ENCODE results near the gene MECR. TPM values are rescaled to one million over a fixed set of nuclear protein-coding genes. Genes with fewer than 3 reads are reported as not detected.

The MECR gene
- total and polyA plus RNA-seq, 11 donors: 19.6 to 37.4 (median 33.1) TPM

GRCh38 chr1:29255134-29255666 lies 24.5 kb upstream of the MECR start:
- intact Hi-C loops (cut with DNase I): loop anchor here in 1 of 10 donors (10.0 kb wide), 1 partner anchor 440 kb away; no protein-coding TSS in a partner anchor
- no peaks in the 10 kb centered on the region for H3K9me3 ChIP-seq
- no peak overlapping the region for H3K27ac ChIP-seq
- H3K4me1 ChIP-seq: peaks cover 0 to 15% (median 9%) of the 10 kb centered on the region in 12 donors
- no peaks in the 10 kb centered on the region for H3K36me3 ChIP-seq
- H3K27me3 ChIP-seq: peaks cover 0 to 23% (median 0%) of the 10 kb centered on the region in 9 donors
- no peak overlapping the region for H3K4me3 ChIP-seq
- TF ChIP-seq POLR2A (IDR thresholded peaks at IDR 0.05): no peak
- DNase-seq: no peak
- 86 to 94% (median 90%) methylated on average over 10 of the region's 10 CpGs for WGBS, 4 donors
- no peak for ATAC-seq

DNA sequence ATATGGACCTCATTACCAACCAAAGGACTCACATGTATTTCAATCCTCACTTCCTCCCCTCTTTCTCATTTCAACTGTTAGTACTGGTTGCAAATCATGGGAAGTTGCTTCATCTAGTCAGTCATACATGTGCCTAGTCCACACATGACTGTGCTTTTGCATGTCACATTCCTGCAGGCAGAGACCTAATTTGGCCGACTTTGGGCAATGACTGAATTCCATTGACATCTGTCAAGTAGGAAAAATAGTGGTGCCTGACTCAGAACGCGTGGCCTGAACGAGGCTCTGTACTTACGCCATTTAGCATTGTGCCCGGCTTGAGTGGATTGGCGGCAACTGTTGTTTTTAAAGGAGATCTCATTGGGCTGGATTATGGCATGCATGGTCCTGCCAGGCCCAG lies 23.6 kb upstream of the MECR start:
- Histone ChIP-seq H3K36me3 (no peaks in the 10 kb centered on the region), H3K4me1 (peaks cover 0 to 8% (median 3%) of the 10 kb centered on the region in 12 donors), H3K27ac (no peak overlapping the region), H3K27me3 (peaks cover 0 to 20% (median 0%) of the 10 kb centered on the region in 9 donors), H3K9me3 (no peaks in the 10 kb centered on the region), H3K4me3 (no peak overlapping the region)
- ATAC-seq: no peak
- no peak for DNase-seq
- intact Hi-C loops (cut with DNase I): loop anchor here in 1 of 10 donors (10.0 kb wide), 1 partner anchor 440 kb away; no protein-coding TSS in a partner anchor
- TF ChIP-seq CTCF (IDR thresholded peaks at IDR 0.05) (no peak), POLR2A (IDR thresholded peaks at IDR 0.05) (no peak)
- 85 to 93% (median 90%) methylated on average over 7 of the region's 7 CpGs for WGBS, 4 donors

DNA sequence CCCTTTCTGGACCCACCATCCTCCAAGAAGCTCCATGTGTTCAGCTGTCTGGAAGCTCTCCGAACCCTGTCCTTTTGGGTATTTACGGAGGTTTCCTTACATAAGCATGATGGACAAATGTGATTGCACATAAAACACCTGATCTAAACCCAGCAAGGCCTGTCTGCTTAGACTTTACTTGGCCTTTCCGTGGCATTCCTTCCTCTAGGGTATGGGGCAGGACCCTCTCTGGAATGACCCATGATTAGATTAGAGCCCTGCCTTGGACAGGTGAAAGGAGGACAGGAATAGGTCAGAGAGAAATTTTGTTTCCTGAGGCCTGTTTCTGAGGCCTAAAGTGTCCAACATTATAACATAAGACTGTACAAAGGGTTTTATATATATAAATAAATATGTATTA lies 22.4 kb upstream of the MECR start:
- Histone ChIP-seq H3K9me3 (no peaks in the 10 kb centered on the region), H3K36me3 (no peaks in the 10 kb centered on the region), H3K4me3 (no peak overlapping the region), H3K27me3 (peaks cover 0 to 8% (median 0%) of the 10 kb centered on the region in 9 donors), H3K27ac (no peak overlapping the region), H3K4me1 (no peaks in the 10 kb centered on the region)
- intact Hi-C loops (cut with DNase I): loop anchor here in 1 of 10 donors (10.0 kb wide), 1 partner anchor 442 kb away; no protein-coding TSS in a partner anchor
- ATAC-seq (no peak), DNase-seq (no peak)
- WGBS, 4 donors: 90 to 92% (median 91%) methylated on average over 3 of the region's 3 CpGs
- TF ChIP-seq CTCF (IDR thresholded peaks at IDR 0.05) (no peak), POLR2A (IDR thresholded peaks at IDR 0.05) (no peak)

GRCh38 chr1:29251164-29252124 lies 20.7 kb upstream of the MECR start:
- no peaks in the 10 kb centered on the region for H3K9me3 ChIP-seq
- H3K27me3 ChIP-seq: peaks cover 0 to 4% (median 0%) of the 10 kb centered on the region in 9 donors
- no peaks in the 10 kb centered on the region for H3K4me1 ChIP-seq
- H3K27ac ChIP-seq: no peak overlapping the region
- ATAC-seq (no peak), DNase-seq (no peak)
- TF ChIP-seq POLR2A (IDR thresholded peaks at IDR 0.05) (no peak), CTCF (IDR thresholded peaks at IDR 0.05) (no peak)
- no peak overlapping the region for H3K4me3 ChIP-seq
- H3K36me3 ChIP-seq: no peaks in the 10 kb centered on the region
- 83 to 89% (median 86%) methylated on average over 7 to 8 of the region's 8 CpGs for WGBS, 4 donors
- intact Hi-C loops (cut with DNase I): loop anchor here in 1 of 10 donors (10.0 kb wide), 1 partner anchor 443 kb away; no protein-coding TSS in a partner anchor
